ENCODE results near the gene FCN3. TPM values are rescaled to one million over a fixed set of nuclear protein-coding genes. Genes with fewer than 3 reads are reported as not detected.

Gene FCN3
- total and polyA plus RNA-seq, 9 of the 15 experiments (the other 6 are each of a cell fraction or from before 2014, with no cell fraction given) = 0.49 TPM; not detected in 8

DNA sequence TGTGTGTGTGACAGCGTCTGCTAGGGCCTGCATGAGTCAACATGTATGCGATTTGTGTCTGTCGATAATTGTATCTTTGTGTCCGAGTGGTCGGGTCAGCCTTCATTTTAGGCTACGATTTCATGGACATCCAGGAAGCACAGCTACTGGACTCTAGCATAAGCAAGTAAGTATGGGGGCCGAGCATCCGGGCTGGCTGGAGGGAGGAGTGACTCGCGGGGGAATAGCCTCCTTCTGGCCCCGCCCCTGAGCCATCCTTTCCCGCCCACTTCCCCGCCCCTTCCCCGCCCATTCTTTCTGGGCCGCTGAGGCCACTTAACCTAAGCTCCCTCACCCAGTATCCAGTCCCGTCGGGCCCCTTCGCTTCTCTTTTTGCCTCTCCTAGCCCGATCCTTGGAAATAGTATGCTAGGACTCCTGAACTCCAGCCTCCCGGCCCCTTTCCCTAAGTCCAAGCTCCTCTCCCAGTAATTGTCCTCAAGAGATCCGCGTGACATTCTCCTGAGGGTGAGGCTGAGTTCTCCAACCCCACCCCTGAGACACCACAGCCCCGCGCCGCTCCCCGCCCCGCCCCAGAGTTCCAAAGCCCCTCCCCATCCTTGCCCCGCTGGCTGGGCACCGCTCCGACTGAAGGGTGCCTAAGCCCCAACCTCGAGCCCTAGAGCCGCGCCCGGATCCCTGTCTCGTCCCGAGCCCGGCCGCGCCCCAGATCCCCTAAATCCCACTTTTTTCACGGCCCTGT is 9.1 kb downstream of the FCN3 start (continued):
- TF ChIP-seq DEAF1 (CRISPR knock-in tag; IDR thresholded peaks at IDR 0.05) (no peak), GTF2B (IDR thresholded peaks at IDR 0.05; ENCODE audit: extremely low read depth, insufficient read length) (no peak), KDM1A (IDR thresholded peaks at IDR 0.05) (no peak), NFYB (IDR thresholded peaks at IDR 0.05; ENCODE audit: extremely low read depth, insufficient read length) (no peak), MIER1 (IDR thresholded peaks at IDR 0.05; ENCODE audit: low read depth) (no peak), PHB2 (IDR thresholded peaks at IDR 0.05; ENCODE audit: low read depth) (no peak), ZNF551 (CRISPR knock-in tag; IDR thresholded peaks at IDR 0.05) (no peak), SP1 (CRISPR knock-in tag; IDR thresholded peaks at IDR 0.05) (peak; percentile 88), HSF4 (CRISPR knock-in tag; IDR thresholded peaks at IDR 0.05; ENCODE audit: borderline replicate concordance) (no peak), NEUROD1 (IDR thresholded peaks at IDR 0.05; ENCODE audit: borderline replicate concordance, low read depth, low read length, partially characterized antibody) (peak; percentile 63), NFIC (IDR thresholded peaks at IDR 0.05) (0 out of 2 replicates have a peak, but pooled peaks have one; percentile 31), ZFPM2 (CRISPR knock-in tag; IDR thresholded peaks at IDR 0.05) (no peak), L3MBTL2 (IDR thresholded peaks at IDR 0.05) (0 out of 2 replicates have a peak, but pooled peaks have one; percentile 17), HLTF (IDR thresholded peaks at IDR 0.05) (no peak), ZNF764 (CRISPR knock-in tag; IDR thresholded peaks at IDR 0.05; ENCODE audit: low read depth) (no peak), PML (IDR thresholded peaks at IDR 0.05; ENCODE audit: low read length) (no peak), DDX20 (tag; IDR thresholded peaks at IDR 0.05; ENCODE audit: low read depth) (no peak), SAFB (IDR thresholded peaks at IDR 0.05; ENCODE audit: borderline replicate concordance, low read depth, low read length) (no peak), SOX6 (IDR thresholded peaks at IDR 0.05) (no peak), GATA2 (CRISPR knock-in tag; IDR thresholded peaks at IDR 0.05) (no peak), BCL6 (CRISPR knock-in tag; IDR thresholded peaks at IDR 0.05) (no peak), ZNF24 (IDR thresholded peaks at IDR 0.05) (no peak), ELK1 (CRISPR knock-in tag; IDR thresholded peaks at IDR 0.05) (no peak)
- TF ChIP-seq, protein P1, sequence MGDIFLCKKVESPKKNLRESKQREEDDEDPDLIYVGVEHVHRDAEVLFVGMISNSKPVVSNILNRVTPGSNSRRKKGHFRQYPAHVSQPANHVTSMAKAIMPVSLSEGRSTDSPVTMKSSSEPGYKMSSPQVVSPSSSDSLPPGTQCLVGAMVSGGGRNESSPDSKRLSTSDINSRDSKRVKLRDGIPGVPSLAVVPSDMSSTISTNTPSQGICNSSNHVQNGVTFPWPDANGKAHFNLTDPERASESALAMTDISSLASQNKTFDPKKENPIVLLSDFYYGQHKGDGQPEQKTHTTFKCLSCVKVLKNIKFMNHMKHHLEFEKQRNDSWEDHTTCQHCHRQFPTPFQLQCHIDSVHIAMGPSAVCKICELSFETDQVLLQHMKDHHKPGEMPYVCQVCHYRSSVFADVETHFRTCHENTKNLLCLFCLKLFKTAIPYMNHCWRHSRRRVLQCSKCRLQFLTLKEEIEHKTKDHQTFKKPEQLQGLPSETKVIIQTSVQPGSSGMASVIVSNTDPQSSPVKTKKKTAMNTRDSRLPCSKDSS (IDR thresholded peaks at IDR 0.05; ENCODE audit: low read depth, partially characterized antibody) = no peak
